OCI-M2 (cell line): ENCODE measurements around the gene ZNF460.
"Not testable (repeated sequence)": the region's sequence is repeated elsewhere in the genome, so short reads cannot be mapped to it uniquely, and the experiment has no call there.

Experiments
- DNase-seq: peaks from one replicate; lab custom pipeline; 2025; ENCODE audit not compliant: unreplicated experiment; lab: John Stamatoyannopoulos, UW

ZNF460 gene

GRCh38 chr19:57280165-57280961 is at the start of gene ZNF460:
ZNF460 (plus strand) TSS chr19:57280485; CDS start chr19:57280807, 322 bp downstream.
- DNase-seq = peak; percentile 95

DNA sequence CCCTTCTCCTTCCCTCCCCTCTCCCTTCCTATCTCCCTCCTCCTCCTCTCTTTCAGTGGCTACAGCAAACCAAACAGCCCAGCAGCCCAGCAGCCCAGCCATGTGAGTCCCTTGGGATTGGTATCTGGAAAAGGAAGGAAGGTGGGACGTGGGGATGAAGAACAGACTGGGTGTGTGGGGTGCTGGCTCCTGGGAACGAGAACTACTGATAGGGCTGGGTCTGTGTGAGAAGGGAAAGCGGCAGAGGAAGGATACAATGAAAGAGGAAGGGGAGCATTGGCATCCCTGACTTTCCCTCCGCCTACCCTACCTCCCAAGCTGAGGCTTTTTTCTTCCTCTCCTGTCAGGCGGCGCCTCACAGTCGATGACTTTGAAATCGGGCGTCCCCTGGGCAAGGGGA is 48.6 kb upstream of the ZNF460 start:
- DNase-seq = no peak

GRCh38 chr19:57233207-57233606 is 47.1 kb upstream of the ZNF460 start:
- DNase-seq = no peak

DNA sequence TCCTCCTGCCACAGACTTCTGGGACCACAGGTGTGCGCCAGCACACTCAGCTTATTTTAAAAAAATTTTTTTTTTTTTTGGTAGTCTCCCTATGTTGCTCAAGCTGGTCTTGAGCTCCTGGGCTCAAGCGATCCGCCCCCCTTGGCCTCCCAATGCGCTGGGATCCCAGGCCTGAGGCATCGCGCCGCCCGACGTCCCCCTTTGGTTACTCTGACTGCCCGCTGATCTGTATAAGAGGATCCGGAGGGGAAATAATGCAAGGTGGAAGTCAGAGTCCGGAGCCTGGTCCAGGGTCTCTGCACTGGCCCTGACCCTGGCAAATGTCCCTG is 40.3 kb upstream of the ZNF460 start:
- DNase-seq = no peak

DNA sequence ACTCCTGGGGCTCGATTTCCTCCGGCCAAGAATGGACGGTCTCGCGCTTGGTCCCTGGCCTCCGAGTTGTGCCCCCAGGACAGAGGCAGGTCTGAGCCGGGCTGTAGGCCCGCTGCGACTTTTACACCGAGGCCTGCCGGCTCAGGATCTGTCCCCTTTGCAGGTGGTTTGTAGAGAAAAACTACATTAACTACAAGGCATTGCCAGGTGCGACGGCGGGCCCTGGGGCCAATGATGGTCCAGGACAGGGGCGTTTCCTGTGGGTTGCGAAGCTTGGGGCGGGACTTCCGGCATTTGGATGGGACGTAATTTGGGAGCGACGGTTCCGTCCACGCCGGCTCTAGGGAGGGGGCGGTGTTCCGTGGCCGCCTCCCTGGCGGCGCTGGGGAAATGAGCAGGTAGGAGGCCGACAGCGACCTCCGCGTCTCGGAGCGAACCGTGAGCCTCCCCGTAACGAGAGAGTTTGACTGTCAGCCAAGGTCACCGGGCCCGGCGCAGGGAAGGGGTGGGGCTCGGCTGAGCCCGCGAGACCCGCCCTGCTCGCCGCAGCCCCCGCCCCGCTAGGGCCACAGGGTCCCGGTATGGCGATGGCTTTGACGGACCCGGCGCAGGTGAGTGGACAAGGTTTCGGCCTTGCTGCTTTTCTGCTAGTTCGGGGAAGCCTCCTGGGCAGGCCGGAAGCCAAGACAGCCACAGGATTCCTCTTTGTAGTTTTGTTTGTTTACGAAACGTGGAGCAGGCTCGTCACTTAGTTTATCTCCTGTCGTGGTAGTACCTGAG is 39.8 kb upstream of the ZNF460 start, which contains the start of gene ZNF805:
TSS of gene ZNF805 (plus strand) at position 322 of the 780 bp plus-strand sequence. CDS start at position 582, 260 bp downstream.
- DNase-seq = peak; percentile 28

DNA sequence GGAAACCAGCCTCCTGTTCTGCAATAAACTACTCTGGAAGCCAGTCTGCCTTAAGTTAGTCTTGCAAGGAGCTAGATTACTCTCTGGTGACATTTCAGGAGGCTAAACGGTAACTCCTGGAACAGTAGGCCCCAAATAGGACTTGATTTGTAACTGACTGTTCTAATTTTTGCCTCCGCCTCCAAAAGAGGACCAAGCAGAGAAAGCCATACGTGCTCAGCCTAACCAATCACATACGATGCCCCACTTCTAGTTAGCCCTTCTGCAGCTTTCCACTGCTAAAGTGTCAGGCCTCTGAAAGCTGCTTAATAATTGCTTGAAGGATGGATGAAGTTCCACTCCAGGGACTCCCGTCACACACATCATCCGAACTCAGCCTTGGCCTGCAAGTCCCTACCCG is 39.1 kb upstream of the ZNF460 start:
- no peak for DNase-seq

GRCh38 chr19:57242821-57243220 is 37.5 kb upstream of the ZNF460 start:
- DNase-seq = no peak

- DNase-seq = no peak
These were observed 35.8 kb upstream of the ZNF460 start for GRCh38 chr19:57244513-57244912.

DNA sequence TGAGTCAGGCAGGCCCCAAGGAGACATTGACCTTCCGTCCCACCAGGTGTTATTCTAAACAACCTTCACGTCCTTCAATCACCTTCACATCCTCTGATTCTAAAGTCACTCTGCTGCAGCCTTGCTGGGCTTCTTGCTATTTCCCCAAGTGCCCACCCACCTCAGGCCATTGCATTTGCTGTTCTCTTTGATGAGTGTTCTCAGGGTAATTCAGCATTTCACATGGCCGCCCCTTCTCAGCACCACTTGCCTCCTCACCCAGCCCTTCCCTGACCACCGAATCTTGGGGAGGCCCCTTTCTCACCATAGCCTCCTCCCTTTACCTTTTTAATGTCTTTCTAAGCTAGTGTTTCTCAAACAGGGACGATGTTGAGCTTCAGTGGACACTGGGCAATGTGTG is 35.2 kb upstream of the ZNF460 start:
- no peak for DNase-seq

- no peak for DNase-seq
These were observed 34.3 kb upstream of the ZNF460 start for GRCh38 chr19:57245959-57246358.

GRCh38 chr19:57248646-57249045 is 31.6 kb upstream of the ZNF460 start:
- DNase-seq = no peak

GRCh38 chr19:57249329-57249728 is 31.0 kb upstream of the ZNF460 start:
- DNase-seq = no peak

DNA sequence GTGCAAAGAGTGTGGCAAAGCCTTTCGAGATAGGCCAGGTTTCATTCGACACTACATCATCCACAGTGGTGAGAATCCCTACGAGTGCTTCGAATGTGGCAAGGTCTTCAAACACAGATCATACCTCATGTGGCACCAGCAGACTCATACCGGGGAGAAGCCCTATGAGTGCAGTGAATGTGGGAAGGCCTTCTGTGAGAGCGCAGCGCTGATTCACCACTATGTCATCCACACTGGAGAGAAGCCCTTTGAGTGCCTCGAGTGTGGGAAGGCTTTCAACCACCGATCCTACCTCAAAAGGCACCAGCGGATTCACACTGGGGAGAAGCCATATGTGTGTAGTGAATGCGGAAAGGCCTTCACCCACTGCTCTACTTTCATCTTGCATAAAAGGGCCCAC is 26.5 kb upstream of the ZNF460 start:
- DNase-seq = not testable (repeated sequence)

DNA sequence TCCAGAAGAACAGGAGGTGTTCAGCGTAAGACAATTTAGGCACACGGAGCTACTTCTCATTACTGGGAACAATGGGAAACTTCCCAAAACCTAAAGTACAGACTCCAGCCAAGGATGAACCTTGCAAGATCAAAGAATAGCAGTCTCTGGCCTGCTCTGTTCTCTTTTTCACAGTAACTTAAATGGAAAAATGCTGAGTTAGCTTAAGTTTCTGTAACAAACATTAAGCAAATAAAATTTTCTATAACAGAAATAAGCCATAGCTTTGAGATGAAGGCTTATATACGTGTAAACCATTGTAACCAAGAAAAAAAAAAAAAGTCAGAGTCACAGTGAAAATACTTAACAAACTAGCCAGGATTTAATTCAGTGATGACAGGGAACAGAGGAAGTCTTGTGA is 18.2 kb upstream of the ZNF460 start:
- DNase-seq = no peak

- DNase-seq = no peak
These were observed 17.0 kb upstream of the ZNF460 start for GRCh38 chr19:57263244-57263741.

DNA sequence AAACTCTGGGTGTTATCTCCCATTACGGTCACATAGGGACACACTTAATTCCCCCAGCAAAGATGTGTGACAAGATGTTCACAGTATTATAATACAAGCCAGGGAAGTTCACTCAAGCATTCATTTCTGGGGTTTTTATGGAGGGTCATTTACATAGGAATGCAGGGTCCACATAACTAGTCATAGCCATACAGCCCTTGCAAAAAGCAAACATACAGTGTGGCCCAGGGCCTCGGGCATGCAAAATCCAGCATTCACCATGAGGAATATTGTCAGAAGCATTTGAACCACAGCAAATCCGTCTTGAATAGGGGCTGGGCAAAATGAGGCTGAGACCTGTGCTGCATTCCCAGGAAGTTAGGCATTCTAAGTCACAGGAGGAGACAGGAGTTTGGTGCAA is 13.0 kb upstream of the ZNF460 start:
- DNase-seq = no peak

- no peak for DNase-seq
These were observed 10.6 kb upstream of the ZNF460 start for GRCh38 chr19:57269515-57270250.

GRCh38 chr19:57271280-57271679 is 9.0 kb upstream of the ZNF460 start:
- no peak for DNase-seq

DNA sequence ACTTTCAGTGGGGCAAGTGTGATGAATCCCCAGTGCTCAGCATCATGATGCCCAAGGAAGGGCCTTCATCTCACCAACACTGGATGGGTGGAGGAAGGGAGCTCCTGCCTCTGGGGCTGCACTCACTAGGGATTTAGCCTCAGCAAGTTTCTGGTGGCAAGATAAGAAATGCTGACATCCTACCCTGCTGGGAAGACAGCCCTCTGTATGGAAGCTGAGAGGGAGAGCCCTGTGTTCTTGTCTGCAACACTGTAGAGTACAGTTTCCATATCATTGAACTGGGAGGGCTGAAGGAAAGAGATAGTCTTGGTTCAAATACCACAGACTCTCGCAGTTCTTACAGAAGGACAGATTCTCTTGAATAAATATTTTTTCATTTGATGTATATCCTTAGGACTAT is 7.3 kb upstream of the ZNF460 start:
- peak; percentile 70 for DNase-seq

DNA sequence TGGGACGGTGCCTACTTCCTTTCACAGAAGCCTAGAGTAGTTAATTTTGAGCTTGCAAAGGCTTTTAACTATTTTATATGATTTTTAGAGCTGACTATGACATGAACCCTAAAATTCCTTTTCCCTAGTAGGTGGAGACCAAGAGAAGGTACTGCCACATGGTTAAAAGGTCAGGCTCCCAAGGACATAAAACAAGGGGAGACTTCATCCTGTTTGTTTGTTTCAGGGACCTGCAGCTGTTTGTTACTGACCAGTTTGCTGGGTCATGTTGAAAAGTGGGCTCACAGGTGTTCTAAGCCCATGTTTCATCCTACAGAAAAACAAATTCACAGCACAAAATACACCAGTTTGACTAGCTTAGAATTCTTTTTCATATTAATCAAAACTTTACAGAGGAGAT is 3.9 kb upstream of the ZNF460 start:
- no peak for DNase-seq

DNA sequence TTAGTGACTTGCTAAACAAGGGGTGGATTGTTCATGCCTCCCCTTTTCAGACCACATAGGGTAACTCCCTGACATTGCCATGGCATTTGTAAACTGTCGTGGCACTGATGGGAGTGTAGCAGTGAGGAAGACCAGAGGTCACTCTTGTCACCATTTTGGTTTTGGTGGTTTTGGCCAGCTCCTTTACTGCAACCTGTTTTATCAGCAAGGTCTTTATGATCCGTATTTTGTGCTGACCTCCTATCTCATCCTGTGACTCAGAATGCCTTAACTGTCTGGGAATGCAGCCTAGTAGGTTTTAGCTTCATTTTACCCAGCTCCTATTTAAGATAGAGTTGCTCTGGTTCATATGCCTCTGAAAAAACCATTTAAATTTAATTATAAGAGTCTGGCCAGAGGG is 1.8 kb upstream of the ZNF460 start:
- not testable (repeated sequence) for DNase-seq
